ENCODE measurements around the gene DPYSL3. TPM values are rescaled to one million over a fixed set of nuclear protein-coding genes. Genes with fewer than 3 reads are reported as not detected.

Gene DPYSL3
- 10 to 100 TPM; 38.9 to 68.0 (median 50.0) TPM for total RNA-seq

GRCh38 chr5:147509710-147510651 lies at the start of gene DPYSL3:
Gene DPYSL3 (minus strand): TSS chr5:147510068. CDS start chr5:147509858, 210 bp downstream.
- H3K27ac ChIP-seq = peak within 1 kb of the TSS; percentile 4 to 80 (median 57)
- 3 to 4% methylated on average over 33 to 58 of the region's 66 CpGs for WGBS, 2 donors

GRCh38 chr5:147558826-147559225 lies 49.0 kb upstream of the DPYSL3 start:
- peak; percentile 42 to 64 for DNase-seq (ENCODE audit: low spot score in 2 of 2)
- H3K4me3 ChIP-seq = no peak overlapping the region
- no peak overlapping the region for H3K27ac ChIP-seq
- no peak for TF ChIP-seq POLR2A (IDR thresholded peaks at IDR 0.05)
- TF ChIP-seq CTCF (IDR thresholded peaks at IDR 0.05) = peak; percentile 18 to 66 (median 34)
- TF ChIP-seq EP300 (IDR thresholded peaks at IDR 0.05) = peak in 1 of 2 donors; percentile 28
- no peaks in the 10 kb centered on the region for H3K27me3 ChIP-seq
- peaks cover 0 to 28% (median 3%) of the 10 kb centered on the region in 4 donors for H3K4me1 ChIP-seq
- no peaks in the 10 kb centered on the region for H3K9me3 ChIP-seq
- no peaks in the 10 kb centered on the region for H3K36me3 ChIP-seq
- 23 to 31% methylated on average over 2 of the region's 2 CpGs for WGBS, 2 donors

More at GRCh38 chr5:147509710-147510651, at the start of gene DPYSL3:
- TF ChIP-seq CTCF (IDR thresholded peaks at IDR 0.05) = peak in 4 of 5 experiments; percentile 21 to 47 (median 40)
- peak in 1 of 2 donors; percentile 51 for TF ChIP-seq EP300 (IDR thresholded peaks at IDR 0.05)
- no peak for TF ChIP-seq POLR2A (IDR thresholded peaks at IDR 0.05)
- H3K9me3 ChIP-seq = no peaks in the 10 kb centered on the region
- peaks cover 0 to 14% (median 5%) of the 10 kb centered on the region in 4 donors for H3K4me1 ChIP-seq
- H3K36me3 ChIP-seq = no peaks in the 10 kb centered on the region
- H3K4me3 ChIP-seq = peak within 1 kb of the TSS; percentile 43 to 65 (median 54)
- peaks cover 0 to 4% of the 10 kb centered on the region in 2 donors for H3K27me3 ChIP-seq
- DNase-seq (ENCODE audit: low spot score in 2 of 2) = peak; percentile 32 to 56

- no peak for TF ChIP-seq EP300 (IDR thresholded peaks at IDR 0.05)
- TF ChIP-seq POLR2A (IDR thresholded peaks at IDR 0.05) = no peak
- no peak for TF ChIP-seq CTCF (IDR thresholded peaks at IDR 0.05)
- Histone ChIP-seq H3K4me3 (no peak overlapping the region), H3K36me3 (no peaks in the 10 kb centered on the region), H3K9me3 (no peaks in the 10 kb centered on the region), H3K27me3 (no peaks in the 10 kb centered on the region), H3K4me1 (peaks cover 0 to 33% (median 3%) of the 10 kb centered on the region in 4 donors), H3K27ac (no peak overlapping the region)
- no peak for DNase-seq (ENCODE audit: low spot score in 2 of 2)
- WGBS, 2 donors = 82 to 84% methylated on average over 8 of the region's 8 CpGs
Observed at GRCh38 chr5:147557876-147558745, 48.2 kb upstream of the DPYSL3 start.

- Histone ChIP-seq H3K27ac (peak overlapping the region in 3 of 4 donors; percentile 51 to 79 (median 58)), H3K4me3 (no peak overlapping the region), H3K36me3 (no peaks in the 10 kb centered on the region), H3K9me3 (peaks cover 0 to under 1% (median 0%) of the 10 kb centered on the region in 4 donors), H3K4me1 (peaks cover 0 to 33% (median 3%) of the 10 kb centered on the region in 4 donors), H3K27me3 (no peaks in the 10 kb centered on the region)
- 83 to 86% methylated on average over 7 of the region's 7 CpGs for WGBS, 2 donors
- no peak for TF ChIP-seq CTCF (IDR thresholded peaks at IDR 0.05)
- TF ChIP-seq EP300 (IDR thresholded peaks at IDR 0.05) = no peak
- no peak for TF ChIP-seq POLR2A (IDR thresholded peaks at IDR 0.05)
- DNase-seq (ENCODE audit: low spot score in 2 of 2) = no peak
Observed at GRCh38 chr5:147555176-147555575, 45.3 kb upstream of the DPYSL3 start.

All from tibial nerve (tissue), 4 donors.